NCI-H146 treated with DMSO at 0.1 percent for 48 hours (cell line): Measurements from ENCODE around the gene TMEM184B.
"Not testable (repeated sequence)": the region's sequence is repeated elsewhere in the genome, so short reads cannot be mapped to it uniquely, and the experiment has no call there.

Source experiments
- DNase-seq: peaks from one replicate; lab custom pipeline; 2025; ENCODE audit not compliant: unreplicated experiment; lab: John Stamatoyannopoulos, UW

The TMEM184B gene

DNA sequence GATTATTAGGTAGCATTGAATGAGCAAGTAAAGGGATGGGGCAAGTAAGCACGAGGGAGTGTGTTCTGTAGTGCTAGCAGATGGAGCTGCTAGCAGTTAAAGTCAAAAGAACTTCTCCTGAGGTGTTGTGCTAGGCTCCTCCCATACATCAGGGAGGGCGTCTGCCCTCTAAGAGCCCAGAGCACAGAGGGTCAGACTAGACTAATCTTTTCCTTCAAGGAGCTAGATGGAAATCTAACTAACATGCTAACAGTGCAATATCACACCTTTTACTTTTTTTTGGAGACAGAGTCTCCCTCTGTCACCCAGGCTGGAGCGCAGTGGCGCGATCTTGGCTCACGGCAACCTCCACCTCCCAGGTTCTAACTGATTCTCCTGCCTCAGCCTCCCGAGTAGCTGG is 88.0 kb downstream of the TMEM184B start:
- DNase-seq, result no peak

DNA sequence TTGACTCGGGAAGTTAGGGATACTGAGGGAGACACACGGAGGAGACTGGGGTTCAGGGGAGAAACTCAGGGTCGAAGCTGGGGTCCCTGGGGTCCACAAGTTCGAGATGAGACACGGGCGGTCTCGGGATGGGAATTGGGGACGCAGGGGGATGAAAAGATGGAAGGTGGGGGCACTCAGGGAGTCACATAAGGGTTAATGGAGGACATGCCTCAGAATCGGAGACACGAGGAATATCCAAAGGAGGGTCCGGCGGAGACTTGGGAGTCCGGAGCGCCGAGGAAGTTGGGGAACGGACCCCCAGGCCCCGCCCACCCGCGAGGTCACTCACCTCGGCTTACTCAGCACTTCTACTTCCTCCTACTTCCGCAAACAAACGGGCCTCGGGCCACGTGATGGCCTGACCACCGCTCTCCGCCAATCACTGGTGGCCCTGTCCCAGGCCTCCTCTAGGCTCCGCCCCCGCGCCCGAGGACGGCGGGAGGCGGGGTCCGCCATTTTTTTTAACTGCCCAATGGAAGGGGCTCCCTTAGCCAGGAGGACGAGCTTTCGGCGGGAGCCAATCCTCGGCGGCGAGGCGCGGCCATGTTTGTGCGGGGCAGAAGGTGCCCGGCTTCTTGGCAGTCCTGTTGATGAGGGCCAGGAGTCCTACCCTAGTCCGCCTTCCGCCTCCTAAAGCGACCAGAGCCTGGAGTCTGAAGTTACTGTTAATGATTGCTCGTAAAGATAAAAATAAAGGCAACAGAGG is 91.2 kb downstream of the TMEM184B start, which contains the start of gene PLA2G6:
PLA2G6 (minus strand) TSS at position 378 of the 748 bp plus-strand sequence. CDS start 12,404 bp downstream, outside the sequence.
- peak; percentile 92 for DNase-seq

DNA sequence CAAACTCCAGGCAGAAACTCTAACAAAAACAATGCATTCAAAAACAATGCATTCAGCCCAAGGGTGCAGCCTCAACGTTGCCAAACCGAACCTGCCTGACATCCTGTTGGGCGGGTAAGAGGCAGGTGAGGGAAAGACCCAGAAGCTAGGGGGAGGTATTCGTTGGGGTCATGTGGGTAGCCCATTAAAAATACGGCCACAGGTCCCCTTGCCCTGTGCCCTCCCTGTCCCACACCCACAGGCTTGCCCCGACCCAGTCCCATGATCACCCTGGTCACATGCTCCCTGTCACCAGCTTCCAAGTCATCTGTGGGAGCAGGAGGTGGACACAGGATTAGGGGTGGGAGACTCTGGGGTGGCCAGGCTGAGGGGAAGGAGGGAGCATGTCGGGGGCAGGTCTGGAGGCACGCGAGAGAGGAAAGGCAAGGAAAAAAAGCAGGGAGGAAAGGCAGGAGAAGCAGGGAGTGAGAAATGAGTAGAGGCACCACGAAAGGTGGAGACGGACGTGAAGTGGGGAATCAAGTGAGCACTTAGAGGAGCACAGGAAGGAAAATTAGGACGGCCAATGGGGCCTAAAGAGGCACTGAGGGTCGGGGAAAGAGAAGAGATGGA is 91.9 kb downstream of the TMEM184B start:
- DNase-seq, result no peak

DNA sequence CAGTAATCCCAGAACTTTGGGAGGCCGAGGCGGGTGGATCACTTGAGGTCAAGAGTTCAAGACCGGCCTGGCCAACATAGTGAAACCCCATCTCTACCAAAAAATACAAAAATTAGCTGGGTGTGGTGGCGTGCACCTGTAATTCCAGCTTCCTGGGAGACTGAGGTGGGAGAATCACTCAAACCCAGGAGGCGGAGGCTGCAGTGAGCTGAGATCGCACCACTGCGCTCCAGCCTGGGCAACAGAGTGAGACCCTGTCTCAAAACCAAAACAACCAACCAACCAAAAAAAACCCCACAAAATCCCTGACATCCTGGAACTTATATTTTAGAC is 94.2 kb downstream of the TMEM184B start:
- not testable (repeated sequence) for DNase-seq

DNA sequence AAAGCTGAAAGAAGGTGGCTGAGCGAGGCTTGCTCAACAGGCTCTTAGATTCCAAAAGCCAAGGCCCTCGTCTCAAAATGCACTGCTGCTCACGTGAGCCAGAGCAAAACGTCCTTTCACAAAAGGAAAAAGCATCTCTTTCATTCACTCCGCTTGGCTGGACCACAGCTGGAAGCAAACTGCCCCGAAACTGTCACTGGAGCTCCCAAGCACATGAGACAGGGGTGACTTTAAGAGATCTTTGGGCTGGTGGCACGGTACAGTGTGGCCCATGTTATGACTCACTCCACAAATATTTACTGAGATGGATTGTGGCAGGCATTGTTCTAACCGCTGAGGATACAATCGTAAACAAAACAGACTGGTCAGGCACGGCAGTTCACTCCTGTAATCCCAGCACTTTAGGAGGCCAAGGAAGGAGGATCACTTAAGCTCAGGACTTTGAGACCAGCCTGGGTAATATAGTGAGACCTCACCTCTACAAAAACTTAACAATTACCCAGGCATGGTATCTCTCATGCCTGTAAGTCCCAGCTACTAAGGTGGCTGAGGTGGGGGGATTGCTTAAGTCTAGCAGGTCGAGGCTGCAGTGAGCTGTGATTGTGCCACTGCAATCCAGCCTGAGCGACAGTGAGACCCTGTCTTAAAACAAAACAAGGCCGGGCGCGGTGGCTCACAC is 94.7 kb downstream of the TMEM184B start:
- DNase-seq, result no peak

DNA sequence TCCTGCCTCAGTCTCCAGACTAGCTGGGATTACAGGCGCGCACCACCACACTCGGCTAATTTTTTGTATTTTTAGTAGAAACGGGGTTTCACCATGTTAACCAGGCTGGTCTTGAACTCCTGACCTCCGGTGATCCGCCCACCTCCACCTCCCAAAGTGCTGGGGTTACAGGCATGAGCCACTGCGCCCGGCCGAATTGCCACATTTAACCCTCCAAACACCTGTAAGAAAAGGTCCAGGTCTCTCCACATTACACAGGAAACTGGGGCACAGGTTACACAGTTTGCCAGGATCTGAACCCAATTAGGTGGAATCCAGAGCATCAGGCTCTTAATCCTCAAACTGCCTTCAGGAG is 95.3 kb downstream of the TMEM184B start:
- not testable (repeated sequence) for DNase-seq

DNA sequence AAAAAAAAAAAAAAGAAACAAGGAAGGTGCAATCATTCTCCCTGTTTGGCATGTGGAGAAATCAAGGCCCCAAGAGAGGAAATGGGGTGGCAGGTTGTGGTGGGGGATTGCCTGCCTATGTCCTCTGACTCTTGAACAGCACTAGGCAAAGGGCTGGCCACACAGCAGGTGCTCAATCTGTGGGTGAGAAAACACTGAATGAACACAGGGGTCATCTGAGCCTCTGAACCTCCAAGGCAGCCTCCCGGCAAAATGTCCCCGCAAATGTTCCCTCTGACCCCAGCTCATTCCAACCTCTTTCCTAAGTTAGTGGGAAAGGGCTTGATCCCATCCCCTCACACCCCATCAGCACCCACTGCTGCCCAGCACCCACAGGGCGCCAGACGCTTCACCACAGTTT is 95.8 kb downstream of the TMEM184B start:
- DNase-seq, result no peak

DNA sequence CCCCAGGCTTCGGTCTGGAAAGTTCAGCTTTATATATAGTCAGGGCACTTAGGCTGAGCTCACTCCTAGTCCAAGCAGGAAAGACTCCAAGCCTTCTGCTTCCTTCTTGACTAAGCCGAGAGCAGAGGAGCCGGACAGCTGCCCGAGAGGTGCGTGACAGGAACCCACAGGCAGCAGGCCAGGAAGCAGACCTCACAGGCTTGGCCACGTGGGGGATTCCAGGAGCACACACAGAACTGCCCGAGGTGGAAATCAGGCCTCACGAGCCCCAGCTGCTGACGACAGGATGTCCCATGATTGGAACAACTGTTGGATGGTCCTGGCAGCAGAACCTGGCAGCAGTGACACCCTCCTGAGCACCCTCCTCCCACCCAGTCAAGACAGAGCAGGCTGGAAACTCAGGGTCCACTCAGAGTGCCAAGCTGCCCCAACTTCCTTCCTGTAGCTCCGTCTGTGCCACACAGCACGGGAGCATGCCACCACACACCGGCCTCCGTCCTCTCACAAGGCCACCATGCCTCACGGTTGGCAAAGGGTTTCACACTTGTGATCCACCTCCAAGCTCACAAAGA is 96.6 kb downstream of the TMEM184B start:
- no peak for DNase-seq

DNA sequence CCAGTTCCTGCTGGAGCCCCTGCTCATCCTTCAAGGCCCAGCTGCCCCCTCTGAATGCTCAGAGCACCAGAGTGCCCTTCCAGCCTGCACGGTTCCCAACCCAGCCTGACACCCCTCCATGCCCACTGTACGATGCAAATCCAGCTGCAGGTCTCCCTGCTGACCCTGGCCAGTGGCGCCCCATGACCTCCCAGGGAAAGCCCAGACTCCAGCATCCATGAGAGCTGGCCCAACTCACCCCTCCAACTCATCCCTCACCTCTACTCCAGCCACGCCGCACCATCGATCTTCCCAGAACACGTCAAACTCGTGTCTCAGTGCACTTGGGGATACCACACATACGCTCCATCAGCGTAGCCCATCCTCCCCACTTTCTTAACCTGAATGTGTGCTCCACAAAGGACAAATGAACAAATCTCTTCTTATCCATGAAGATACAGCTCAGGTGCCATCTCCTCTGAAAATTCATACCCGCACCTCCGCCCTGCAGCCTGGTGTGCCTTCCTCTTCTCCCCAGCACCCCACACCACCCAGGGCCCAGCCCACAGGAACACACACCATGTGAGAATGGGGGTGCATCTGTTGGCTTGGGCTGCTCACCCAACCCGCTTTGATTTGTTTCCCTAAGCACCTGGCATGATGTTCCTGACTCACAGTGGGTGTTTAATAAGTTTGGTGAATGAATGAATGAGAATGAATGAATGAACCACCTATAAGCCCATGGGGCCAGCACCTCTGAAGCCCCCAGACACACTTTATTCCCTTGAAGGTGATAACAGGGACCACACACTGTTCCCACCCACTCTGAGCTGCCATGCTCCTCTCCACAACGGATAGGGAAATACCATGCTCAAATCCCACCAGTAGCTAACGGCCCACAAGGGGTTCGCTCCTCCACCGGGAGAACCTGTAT is 97.3 kb downstream of the TMEM184B start:
- no peak for DNase-seq

DNA sequence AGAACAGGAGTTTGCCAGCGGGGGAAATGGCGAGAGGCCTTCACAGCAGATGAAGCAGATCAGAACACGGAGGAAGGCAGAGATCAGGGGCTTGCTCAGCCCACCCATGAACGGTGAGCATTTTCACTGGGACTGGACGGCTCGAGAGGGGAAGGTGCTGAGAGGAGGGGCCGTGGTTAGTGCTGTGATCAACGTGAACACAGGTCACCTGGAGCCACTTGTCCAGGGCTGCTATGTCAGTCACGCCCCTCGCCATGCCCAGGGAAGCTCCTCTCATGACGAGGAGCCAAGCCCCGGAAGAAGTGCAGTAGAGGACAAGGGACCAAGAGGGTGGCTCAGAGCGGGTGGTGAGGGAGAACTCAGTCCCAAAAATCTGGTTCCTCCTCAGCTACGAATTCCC is 98.2 kb downstream of the TMEM184B start:
- DNase-seq, result no peak

DNA sequence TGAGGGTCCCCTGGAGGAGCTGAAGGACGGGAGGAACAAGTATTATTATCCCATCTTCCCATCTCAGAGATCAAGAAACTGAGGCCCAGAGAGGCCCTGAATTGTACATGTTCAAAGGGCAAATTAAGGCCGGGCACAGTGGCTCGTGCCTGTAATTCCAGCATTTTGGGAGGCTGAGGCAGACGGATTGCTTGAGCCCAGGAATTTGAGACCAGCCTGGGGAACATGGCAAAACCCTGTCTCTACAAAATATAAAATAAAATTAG is 99.2 kb downstream of the TMEM184B start:
- no peak for DNase-seq

DNA sequence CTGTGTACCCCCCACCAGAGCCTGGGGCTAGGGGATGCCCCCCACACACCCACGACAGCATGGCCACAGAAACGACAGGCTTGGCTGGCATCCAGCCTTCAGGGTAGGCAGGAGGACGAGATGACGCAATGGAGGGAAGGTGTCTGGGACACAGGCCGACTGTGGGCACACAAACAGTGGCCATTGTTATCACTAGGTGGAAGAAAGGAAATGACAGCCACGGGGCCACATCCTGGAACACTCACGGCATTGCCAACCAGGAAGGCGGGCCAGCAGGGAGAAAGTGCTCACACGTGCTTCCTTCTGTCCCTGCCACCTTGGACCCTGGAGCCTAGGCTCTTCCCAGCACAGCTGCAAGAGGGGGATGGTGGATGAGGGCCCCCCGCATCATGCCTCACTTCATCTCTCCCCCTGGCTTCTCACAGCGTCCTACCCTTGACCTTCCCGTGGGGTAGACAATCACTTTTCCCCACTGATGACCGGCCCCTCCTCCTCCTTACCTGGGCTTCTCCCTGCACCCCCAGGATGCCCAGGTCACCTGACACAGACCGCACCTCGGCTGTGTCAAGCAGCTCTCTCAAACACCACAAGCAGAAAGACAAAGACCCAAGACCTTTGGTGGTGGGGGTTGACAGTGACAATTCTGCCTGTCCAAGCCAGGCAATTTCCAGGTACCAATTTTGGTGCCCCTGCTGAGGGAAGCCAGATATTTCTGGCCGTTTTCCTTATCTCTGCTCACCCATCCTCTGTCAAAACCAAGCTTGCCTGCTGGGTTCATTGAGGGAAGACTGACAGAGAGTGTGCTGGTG is 99.8 kb downstream of the TMEM184B start:
- no peak for DNase-seq

DNA sequence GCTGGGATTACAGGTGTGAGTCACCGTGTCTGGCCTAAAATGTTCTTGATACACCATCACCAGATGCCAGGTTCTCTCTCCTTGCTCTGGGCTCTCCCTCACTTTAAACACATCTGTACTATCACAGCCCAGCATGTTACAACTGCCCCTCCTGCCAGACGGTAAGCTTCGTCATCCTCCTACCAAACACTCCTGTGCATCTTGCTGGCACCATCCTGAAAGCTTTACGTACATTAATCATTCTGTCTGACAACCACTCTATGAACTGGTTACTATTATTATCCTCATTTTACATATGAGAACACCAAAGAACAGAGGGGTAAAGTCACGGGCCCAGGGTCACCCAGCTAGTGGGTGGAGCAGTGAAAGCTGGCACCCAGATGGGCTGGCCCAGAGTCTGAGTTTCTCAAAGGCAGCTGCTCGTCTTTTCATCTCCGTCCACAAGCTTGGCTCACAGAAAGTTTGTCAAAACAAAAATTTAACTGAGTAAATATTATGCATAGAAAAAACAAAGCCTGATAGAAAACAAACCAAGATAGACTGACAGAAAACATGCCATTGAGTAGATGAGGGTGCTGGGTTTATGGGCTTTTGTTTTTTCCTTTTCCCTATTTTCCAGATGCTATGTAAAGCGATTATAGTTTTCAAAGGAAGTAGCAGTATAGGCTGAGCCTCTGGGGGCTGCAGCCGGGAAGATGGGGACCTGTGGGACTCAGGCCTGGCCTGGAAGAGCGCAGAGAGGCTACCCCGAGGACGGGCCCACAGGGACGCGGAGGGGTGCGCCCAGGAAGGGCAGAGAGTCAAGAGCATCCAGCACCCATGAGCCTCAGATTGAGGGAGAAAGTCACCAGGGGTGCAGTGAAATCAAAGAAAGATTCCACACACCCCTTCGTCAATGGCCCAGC is 100.6 kb downstream of the TMEM184B start:
- DNase-seq, result no peak

DNA sequence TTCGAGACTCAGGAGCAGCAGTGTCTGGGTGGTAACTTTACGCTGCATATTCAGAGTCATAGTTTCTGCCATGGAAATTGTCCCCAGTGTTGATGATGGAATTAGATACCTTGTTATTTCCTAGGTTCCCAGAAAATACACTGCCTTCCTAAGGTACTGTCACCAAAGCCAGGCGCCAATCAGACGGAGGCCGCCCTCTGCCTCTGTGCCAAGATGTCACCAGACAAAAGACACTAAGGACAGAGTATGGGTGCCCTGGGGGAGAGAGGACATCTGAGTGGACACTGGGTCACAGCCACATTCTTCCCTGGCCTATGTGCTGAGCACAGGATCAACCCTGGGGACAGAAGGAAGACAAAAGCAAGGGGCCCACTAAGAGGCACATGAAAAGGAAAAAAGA is 102.3 kb downstream of the TMEM184B start:
- DNase-seq, result no peak
